ENCODE data around the gene CMPK2. TPM values are rescaled to one million over a fixed set of nuclear protein-coding genes. Genes with fewer than 3 reads are reported as not detected.

The CMPK2 gene
- total and polyA plus RNA-seq, 9 of the 15 experiments (the other 6 are each of a cell fraction or from before 2014, with no cell fraction given) = 2.6 to 10.5 (median 5.0) TPM

GRCh38 chr2:6881516-6881915 lies 15.8 kb upstream of the CMPK2 start (continued):
- TF ChIP-seq ZNF561 (CRISPR knock-in tag; conservative IDR thresholded peaks at IDR 0.05) = no peak

- FAIRE-seq = no peak
- in situ Hi-C loops (cut with MboI) = no loop called here
- Histone ChIP-seq H2AFZ (ENCODE audit: low read depth, low read length) (no peak overlapping the region; the same call in 1 of the 2 replicates), H3K4me1 (replicated peaks in 1 of 2; ENCODE audit: control insufficient read depth in 2 of 2, insufficient read depth in 2 of 2, low read length in 2 of 2) (peaks cover 17 to 59% of the 10 kb centered on the region in 2 experiments; a peak in 4 of 5 replicates), H3K27ac (ENCODE audit: extremely low read depth, low read depth, low read length) (no peak overlapping the region; the same call in 2 of the 3 replicates), H4K20me1 (replicated peaks; ENCODE audit: control insufficient read depth, insufficient read depth, low read length) (no peaks in the 10 kb centered on the region), H3K9me1 (ENCODE audit: control insufficient read depth, insufficient read depth, low read length) (no peaks in the 10 kb centered on the region), H3K4me3 (no peak overlapping the region), H3K9me3 (replicated peaks; ENCODE audit: control insufficient read depth, insufficient read depth, low read depth, low read length) (peaks cover 18% of the 10 kb centered on the region), H3K27me3 (ENCODE audit: control insufficient read depth in 2 of 2, insufficient read depth in 2 of 2, low read length in 2 of 2) (no peaks in the 10 kb centered on the region), H3K79me2 (ENCODE audit: control insufficient read depth, insufficient read depth, low read length) (no peaks in the 10 kb centered on the region), H3K4me2 (ENCODE audit: insufficient read depth, low read length) (peak overlapping the region; percentile 4; the same call in 1 of the 2 replicates), H3K9ac (ENCODE audit: insufficient read depth in 1 of 2, low read depth in 2 of 2, low read length in 2 of 2) (no peak overlapping the region), H3K36me3 (ENCODE audit: control insufficient read depth, insufficient read depth, low read length) (no peaks in the 10 kb centered on the region)
- WGBS (ENCODE audit: insufficient coverage, low coverage, missing lambda C conversion rate) = 0% methylated on average over 1 of the region's 1 CpG
- DNase-seq (ENCODE audit: extremely low read depth in 1 of 4, low spot score in 3 of 4) = no peak
- ATAC-seq = no peak
- CTCF ChIA-PET (ENCODE audit: low intra/inter-chr PET ratio) = no interaction called here
- intact Hi-C loops (cut with micrococcal nuclease) = loop anchor here (2.0 kb wide), 1 partner anchor 14 kb away; no protein-coding TSS in a partner anchor
- POLR2A ChIA-PET = interaction anchor here (1.2 kb wide), 1 partner anchor 15 kb away, joined by 3 read pairs; no protein-coding TSS in a partner anchor
- no TSS peak for BruUV-seq (replicated peaks)
- no peak for TF ChIP-seq PBX2 (CRISPR knock-in tag; IDR thresholded peaks at IDR 0.05; ENCODE audit: low read depth)
- peak; percentile 71 for TF ChIP-seq PBX2 (tag; conservative IDR thresholded peaks at IDR 0.05; ENCODE audit: low read depth)
- peak; percentile 83 for TF ChIP-seq MEIS2 (IDR thresholded peaks at IDR 0.05; ENCODE audit: partially characterized antibody)
- peak; percentile 93 for TF ChIP-seq PKNOX1 (IDR thresholded peaks at IDR 0.05)
- no peak for TF ChIP-seq SRSF3 (IDR thresholded peaks at IDR 0.05; ENCODE audit: insufficient read depth, low read length)
These were observed 15.3 kb upstream of the CMPK2 start for GRCh38 chr2:6881046-6881445.

Measured in K562 (cell line).